NCI-H2107 treated with DMSO at 0.1 percent for 48 hours (cell line): ENCODE data around the gene PITHD1.
"Not testable (repeated sequence)": the region's sequence is repeated elsewhere in the genome, so short reads cannot be mapped to it uniquely, and the experiment has no call there.

ENCODE experiments used
- DNase-seq: peaks from one replicate; lab custom pipeline; 2025; ENCODE audit not compliant: unreplicated experiment; lab: John Stamatoyannopoulos, UW

The PITHD1 gene, protein sequence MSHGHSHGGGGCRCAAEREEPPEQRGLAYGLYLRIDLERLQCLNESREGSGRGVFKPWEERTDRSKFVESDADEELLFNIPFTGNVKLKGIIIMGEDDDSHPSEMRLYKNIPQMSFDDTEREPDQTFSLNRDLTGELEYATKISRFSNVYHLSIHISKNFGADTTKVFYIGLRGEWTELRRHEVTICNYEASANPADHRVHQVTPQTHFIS

GRCh38 chr1:23777979-23778814, at the start of gene PITHD1:
PITHD1 (plus strand) TSS chr1:23778418; CDS start chr1:23778516, 98 bp downstream.
- peak; percentile 92 for DNase-seq

DNA sequence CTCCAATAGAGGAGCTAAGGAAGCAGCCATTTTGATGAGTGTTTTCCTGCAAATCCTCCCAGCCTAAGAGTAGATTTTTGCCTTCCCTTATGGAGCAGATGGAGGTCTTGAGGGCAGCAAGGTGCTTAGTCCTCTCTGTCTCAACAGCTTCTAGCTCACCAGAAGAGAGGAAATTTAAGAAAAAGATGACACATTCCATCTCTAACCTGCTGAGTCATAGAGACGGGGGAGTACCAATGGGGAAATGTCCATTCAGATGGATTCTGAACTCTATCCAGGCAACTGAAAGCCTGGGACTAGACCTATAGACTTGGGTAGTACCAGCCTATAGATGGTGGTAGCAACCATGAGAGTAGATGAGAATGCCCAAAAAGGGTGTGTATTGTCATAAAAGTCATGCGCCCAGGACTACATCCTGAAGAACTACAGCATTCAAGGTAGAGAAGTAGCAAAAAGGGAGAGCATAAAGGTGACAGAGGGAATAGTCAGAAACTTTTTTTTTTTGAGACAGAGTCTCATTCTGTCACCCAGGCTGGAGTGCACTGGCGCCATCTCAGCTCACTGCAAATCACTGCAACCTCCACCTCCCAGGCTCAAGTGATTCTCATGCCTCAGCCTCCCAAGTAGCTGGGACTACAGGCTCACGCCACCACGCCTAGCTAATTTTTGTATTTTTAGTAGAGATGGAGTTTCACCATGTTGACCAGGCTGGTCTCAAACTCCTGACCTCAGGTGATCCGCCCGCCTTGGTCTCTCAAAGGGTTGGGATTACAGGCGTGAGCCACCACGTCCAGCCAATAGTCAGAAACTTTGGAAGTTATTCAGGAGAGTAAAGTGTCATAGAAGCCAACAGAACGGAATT, 45.6 kb upstream of the PITHD1 start:
- DNase-seq = no peak

GRCh38 chr1:23733281-23733680, 44.9 kb upstream of the PITHD1 start:
- not testable (repeated sequence) for DNase-seq

GRCh38 chr1:23736437-23737134, 41.6 kb upstream of the PITHD1 start:
- no peak for DNase-seq

GRCh38 chr1:23741609-23742008, 36.6 kb upstream of the PITHD1 start:
- DNase-seq = no peak

DNA sequence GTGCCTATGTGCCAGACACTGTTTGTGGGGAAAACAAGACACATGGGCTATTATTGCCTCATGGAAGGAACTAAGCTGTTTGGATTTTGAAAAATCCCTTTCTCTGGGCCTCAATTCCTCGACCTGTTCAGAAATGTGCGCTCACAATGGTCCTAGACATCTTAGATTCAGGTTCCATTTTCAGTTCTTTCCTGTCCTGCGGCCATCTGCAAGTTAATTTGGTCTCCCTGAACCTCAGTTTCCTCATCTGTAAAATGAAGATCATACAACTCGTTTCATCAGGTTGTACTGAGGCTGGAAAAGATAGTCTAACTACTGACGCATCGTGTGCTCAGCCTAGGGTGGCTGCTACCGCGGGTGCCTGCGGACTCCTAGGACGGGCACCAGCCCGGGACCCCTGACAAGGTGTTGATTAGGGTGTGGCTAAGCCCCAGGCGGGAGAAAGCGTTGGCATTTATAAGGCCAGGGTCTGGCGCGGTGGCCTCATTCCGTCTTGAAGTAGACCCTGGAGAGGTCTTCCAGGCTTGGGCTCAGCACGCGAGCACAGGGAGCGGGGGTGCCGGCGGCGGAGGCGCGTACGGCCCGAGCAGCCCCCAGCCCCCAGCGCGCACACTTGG, 35.4 kb upstream of the PITHD1 start:
- no peak for DNase-seq

DNA sequence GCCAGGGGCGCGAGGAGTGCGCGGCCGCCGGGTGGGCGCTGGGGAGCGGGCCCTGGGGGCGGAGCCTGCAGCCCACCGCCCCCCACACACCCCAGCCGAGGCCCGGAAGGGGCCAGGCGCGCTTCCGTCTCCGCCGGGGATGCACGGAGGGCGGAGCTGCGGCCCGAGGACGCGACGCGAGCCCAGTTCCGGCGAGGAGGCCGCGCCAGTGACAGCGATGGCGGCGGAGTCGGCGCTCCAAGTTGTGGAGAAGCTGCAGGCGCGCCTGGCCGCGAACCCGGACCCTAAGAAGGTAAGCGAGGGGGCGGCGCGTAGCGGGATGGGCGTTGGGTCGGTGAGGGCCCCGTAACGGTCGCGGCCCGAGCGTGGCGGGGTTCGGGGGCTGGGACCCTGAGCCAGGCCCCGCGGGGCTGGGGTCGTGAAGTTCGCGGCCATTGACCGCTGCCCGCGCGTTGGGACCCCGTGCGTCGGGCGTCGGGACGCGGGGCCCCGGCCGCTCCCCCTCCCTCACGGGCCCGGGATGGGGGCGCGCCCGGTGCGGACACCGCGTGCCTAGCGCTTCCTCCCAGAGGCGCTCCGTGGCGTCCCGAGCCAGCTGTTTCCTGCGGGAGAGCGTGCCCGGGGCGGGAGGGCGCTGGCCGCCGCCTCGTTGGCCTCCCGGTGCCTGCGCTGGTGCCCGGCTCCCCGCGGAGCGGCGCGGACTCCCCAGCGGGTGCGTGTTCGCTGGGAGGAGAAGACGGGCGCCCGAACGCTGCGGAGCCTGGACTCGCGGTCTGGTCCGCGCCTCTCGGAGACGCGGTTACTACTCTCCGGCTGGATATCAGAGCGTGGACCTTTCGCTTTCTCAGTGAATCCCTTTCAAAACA, 34.7 kb upstream of the PITHD1 start, which contains the start of gene ELOA:
Gene ELOA (plus strand): TSS at position 185 of the 866 bp plus-strand sequence. CDS start 33 bp downstream, at position 218.
- DNase-seq = no peak

DNA sequence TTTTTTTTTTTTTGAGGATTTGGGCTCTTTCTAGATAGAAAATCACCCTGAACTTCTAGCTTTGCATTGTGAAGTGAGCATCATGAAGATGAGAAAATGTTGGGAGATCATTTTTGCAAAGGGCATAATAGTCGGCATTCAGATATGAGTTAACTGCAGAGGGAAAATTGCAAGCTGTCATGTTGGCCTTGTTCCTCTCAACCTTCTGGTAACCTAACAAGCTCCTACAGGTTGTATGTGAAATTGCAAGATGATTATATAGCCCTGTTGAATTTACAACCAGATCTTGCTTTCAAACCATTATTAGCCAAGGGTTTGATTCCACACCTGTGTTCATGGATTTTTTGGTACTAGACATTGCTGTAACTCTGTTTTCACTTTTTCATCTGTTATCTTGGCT, 32.7 kb upstream of the PITHD1 start:
- DNase-seq = no peak

DNA sequence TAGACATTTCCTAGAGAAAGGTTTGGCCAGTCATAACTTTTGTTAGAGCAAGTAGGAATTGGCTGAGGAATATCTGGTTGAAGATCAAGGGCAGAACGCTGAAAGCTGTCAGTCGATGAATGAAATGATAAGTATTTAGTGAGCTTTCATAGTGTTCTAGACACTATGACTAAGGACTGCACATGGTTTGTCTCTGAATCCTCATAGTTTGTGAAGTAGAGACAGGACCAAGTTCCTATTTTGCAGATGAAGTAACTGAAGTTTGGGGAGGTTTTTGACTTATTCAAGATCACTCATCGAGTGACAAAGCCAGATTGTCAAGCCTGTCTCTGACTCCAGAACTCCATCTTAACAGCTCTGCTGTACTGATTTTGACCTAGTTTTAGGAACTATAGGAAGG, 30.2 kb upstream of the PITHD1 start:
- DNase-seq = no peak

DNA sequence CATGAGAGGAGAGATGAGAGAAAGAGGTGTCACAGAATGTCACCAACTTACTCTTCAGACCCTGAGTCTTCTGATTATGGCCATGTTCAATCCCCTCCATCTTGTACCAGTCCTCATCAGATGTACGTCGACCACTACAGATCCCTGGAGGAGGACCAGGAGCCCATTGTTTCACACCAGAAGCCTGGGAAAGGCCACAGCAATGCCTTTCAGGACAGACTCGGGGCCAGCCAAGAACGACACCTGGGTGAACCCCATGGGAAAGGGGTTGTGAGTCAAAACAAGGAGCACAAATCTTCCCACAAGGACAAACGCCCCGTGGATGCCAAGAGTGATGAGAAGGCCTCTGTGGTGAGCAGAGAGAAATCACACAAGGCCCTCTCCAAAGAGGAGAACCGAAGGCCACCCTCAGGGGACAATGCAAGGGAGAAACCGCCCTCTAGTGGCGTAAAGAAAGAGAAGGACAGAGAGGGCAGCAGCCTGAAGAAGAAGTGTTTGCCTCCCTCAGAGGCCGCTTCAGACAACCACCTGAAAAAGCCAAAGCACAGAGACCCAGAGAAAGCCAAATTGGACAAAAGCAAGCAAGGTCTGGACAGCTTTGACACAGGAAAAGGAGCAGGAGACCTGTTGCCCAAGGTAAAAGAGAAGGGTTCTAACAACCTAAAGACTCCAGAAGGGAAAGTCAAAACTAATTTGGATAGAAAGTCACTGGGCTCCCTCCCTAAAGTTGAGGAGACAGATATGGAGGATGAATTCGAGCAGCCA, 27.0 kb upstream of the PITHD1 start:
- DNase-seq = peak; percentile 54

DNA sequence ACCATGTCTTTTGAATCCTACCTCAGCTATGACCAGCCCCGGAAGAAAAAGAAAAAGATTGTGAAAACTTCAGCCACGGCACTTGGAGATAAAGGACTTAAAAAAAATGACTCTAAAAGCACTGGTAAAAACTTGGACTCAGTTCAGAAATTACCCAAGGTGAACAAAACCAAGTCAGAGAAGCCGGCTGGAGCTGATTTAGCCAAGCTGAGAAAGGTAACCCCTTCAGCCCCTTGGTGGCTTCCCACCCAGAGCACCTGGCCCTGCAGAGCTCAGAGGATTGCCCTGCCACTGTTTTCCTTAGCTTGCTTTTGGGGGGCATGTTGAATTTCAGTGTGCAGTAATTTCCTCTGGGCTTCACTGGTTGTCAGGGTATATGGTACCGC, 26.4 kb upstream of the PITHD1 start:
- no peak for DNase-seq

DNA sequence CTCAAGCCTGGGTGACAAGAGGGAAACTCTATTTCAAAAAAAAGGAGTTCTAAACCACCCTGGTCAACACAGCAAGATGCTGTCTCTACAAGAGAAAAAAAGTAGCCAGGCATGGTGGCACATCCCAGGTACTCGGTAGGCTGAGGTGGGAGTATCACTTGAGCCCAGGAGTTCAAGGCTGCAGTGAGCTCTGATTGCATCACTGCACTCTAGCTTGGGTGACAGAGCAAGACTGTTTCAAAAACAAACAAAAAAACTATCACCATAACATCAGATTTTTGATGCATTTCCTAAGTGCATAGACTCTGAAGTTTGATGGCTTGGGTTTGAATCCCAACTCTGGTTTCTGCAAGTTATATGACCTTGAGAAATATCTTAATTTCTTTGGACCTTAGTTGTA, 25.3 kb upstream of the PITHD1 start:
- DNase-seq = no peak

GRCh38 chr1:23756676-23757075, 21.5 kb upstream of the PITHD1 start:
- no peak for DNase-seq

- DNase-seq = no peak
Observed at GRCh38 chr1:23757812-23758211, 20.4 kb upstream of the PITHD1 start.

- DNase-seq = no peak
Observed at GRCh38 chr1:23759277-23759676, 18.9 kb upstream of the PITHD1 start.

GRCh38 chr1:23763041-23763577, 15.1 kb upstream of the PITHD1 start:
- DNase-seq = no peak

DNA sequence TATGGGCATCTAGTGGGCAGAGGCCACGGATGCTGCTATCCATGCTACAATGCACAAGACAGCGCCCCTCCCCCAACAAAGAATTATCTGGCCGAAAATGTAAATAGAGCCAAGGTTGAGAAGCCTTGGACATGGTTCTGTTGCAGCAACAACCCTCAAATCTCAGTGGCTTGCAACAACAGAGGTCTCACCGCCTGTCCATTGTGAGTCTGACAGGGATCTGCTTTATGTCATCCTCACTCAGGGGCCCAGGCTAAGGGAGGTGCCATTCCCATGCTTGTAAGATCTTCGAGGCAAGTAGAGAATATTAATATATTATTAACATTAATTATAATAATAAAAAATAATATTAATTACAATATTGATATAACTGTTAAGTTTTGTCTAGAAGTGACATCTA, 9.5 kb upstream of the PITHD1 start:
- DNase-seq = no peak

- DNase-seq = peak; percentile 78
Observed at GRCh38 chr1:23772049-23772853, 6.0 kb upstream of the PITHD1 start.
